Measurements from ENCODE around the gene MYT1.

GRCh38 chr20:64163776-64164122 is 503 bp upstream of the MYT1 start:
- TF ChIP-seq CTCF (IDR thresholded peaks at IDR 0.05) = no peak
- TF ChIP-seq POLR2A (IDR thresholded peaks at IDR 0.05) = no peak
